Hindlimb muscle (tissue), 1 donor: ENCODE data around the gene SH3YL1. TPM values are rescaled to one million over a fixed set of nuclear protein-coding genes. Genes with fewer than 3 reads are reported as not detected.

Experiments used
- DNase-seq: peaks from one replicate; pipeline ENCODE4 v3.0.0-alpha.2; 2013
- polyA plus RNA-seq: library from polyadenylated mRNA; unstranded; fragments of 120-200 nt; gene quantifications from one replicate; pipeline ENCODE4 v1.2.1, GENCODE V29; 2013; ENCODE audit not compliant: insufficient read length

SH3YL1 gene
- polyA plus RNA-seq, 1 donor = 35.7 TPM

DNA sequence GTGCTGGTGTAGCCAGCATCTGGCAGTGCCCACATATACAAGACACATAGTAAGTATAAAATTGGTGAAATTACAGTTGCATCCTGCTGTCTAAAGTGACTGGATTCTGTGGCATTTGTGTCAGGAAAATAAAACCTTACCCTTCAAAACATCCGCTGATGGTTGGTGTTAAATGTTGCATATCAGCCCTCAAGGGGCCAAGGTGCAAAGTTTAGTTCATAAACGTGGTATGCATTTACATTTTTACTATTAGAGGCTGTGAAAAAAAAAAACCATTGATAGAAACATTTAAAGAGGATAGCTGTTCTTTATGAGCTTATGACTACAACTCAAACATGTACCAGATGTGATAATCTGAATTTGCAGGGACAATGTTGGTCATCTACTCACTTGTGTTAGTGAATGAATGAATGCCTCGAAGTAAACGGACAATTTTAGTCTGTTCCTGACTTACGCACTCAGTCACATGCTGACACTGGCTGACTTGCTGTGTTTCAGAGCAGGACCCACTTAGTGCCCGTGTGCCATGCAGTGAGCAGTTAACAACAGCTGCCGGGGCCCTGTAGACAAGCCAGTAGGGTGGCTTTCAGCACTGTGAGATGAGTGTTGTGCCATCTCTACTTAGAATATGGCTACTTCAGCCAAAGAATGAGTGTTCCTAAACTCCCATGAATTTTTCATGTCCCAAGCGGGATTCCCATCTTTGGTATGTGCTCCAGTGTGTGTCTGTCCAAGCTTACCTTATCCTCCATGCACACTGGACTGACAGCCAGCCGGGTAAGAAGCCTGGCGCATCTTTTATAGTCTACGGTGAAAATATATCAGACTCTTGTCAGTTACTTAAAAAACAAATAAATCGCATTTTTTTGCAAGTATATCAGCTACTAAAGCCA lies 18.8 kb upstream of the SH3YL1 start:
- DNase-seq = no peak

DNA sequence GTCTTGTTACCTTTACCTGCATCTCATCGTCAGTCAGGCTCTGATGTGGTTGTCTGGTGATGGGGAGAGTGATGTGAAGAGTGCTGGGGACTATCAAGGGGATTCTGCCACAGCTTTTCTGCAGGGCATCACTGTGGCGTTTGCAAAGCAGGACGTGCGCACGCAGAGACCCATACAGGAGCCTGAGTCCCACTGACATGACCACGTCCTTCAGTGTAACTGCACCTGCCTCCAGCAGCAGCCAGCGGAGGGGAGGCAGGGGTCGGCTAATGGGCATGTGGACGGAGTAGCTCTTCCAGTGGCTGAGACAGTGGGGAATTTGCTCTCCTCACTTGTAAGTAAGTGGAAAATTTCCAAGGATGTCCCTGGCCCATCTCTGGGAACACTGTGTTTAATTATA lies 17.5 kb upstream of the SH3YL1 start:
- no peak for DNase-seq

DNA sequence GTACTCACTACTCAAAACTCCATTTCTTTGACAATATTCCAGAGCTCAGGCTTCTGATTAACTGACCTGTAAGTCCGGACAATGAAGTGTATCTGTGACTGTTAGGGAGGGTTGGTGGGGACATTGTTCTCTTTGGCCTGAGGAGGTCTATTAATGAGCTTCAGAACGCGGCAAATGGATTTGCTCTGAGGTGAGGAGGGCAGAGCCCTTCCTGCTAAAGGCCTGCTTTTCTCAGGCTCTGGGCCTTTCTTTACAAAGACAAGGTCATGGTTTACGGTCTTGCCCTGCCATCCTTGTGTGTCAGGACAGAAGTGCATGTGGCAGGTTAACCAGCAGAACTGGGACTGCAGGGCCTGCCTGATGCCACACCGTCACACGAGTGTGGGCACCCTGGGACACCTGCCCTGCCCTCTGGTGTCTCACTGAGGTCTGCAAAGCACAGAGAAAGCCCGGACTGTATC lies 16.8 kb upstream of the SH3YL1 start:
- no peak for DNase-seq

DNA sequence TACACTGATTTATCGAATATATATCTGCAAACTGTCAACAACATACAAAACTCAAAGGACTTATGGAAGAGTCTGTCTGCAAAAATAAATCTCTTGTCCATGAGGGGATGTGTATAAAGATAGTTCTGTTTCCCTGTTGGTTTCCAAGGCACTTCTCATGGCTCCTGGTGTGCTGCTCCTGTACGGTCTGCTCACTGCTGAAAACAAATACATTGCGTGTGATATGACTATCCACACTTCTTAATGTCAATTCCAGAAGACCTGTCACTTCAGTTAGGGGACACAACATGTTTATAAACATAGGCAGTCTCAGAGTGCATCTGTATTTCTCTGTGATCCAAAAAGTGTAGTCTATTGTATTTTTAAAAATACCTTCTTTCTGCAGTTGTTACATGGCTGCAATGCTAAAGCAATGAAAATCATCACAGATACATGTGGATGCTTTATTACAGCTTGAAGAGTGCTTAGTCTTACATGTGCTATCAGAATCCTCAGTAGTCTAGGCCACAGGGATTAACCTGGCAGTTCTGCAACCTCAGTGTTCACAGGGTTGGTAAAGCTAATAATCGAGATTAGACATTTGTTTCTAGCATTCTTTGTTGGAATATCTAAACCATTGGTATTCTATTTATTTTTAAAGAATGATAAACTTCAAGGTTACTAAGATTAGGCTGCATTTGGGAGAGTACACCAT lies 16.3 kb upstream of the SH3YL1 start:
- DNase-seq = no peak

DNA sequence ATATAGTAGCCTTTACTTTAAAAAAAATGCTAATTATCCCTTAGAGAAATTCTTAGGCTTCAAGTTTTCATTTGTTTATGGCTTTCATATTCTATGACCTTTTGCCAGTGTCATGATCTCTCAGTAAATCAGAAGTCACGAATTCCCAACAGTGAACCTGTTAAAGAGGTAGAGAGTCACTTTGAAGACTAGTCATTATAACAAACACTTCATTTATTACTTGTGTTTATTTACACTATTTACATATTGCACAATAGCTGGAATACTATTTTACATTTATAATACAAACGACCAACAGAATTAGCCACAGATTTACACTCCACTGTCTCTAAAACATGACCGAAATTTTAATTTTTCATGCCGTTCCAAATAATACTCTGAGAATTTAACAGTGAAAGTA lies 15.5 kb upstream of the SH3YL1 start:
- no peak for DNase-seq

DNA sequence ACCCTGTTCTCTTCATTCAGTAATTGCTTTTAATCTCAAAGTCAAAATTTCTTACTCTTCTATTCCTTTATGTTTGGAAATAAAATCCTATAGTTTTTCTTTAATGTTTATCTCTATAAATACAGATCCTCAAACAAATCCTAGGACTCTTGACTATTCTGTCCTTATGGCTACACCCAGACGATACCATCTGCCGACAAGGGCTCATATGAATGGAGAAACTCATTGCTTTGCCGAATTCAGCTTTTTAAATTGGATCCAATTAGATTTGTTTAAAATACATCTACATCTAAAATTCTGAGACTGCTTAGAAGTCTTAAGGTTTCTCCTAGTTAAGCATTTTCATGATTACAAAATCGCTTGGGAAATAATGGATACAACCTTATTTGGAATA lies 15.1 kb upstream of the SH3YL1 start:
- DNase-seq = no peak

DNA sequence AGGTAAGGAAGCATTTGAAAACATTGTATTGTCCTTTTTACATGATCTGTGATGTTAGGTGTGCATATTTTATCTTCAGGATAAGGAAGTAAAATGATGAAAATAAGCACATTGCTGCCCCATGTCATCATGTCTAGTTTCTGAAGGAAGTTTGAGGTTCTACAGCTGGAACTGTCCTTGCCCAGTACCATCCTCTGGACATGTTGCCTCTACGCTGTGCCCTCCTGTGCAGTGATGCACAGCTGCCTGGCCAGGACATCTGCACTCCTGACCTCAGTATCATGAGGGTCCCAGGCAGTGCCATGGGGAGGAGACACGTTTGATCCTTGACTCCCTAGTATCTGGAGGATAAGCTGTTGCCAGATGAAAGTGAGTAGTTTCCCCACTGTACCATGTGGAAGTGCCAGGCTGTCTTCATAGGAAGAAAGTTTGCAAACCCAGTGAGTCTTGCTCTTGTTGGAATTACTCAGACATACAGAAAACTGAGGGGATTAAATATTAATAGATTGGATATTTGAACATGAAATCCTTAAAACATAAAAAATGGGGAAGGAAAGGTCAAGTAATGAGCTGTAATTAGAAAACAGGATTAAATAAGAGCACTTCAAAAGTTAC lies 14.6 kb upstream of the SH3YL1 start:
- DNase-seq = no peak

DNA sequence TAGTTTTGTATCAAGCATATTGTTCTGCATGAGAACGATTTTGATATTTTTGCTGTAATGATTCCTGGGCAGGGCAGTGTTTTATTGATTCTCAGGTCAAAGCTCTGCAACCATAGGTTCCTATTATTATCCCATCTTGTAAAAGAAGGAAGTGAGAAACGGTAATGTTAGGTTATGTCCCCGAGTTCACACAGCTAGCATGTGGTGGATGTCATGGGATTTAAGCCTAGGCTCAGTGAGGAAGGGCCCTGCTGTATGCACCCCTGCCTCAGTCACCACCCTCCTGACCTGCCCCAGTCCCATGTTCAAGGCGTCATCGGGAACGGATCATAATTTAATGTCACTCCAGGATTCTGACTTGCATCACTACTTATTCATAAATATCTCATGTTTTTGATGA lies 11.6 kb upstream of the SH3YL1 start:
- no peak for DNase-seq

DNA sequence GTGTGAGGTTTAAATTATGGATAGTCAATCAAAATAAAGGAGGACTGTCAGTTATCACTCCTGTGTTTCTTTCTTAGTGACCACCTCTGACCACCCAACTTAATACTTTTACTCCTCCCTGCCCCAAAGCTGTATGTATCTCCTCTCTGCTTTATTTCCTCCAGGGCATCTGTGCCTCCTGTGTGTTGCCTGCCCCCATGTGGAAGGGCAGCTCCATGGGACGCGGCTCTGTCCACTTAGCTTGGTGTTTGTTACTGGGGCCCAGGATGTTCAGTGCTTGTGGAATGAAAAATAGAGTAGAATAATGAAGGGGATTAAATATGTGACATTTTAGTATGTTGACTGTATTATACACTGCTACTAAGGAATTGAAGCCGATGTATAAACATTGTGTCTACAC lies 10.7 kb upstream of the SH3YL1 start:
- no peak for DNase-seq

DNA sequence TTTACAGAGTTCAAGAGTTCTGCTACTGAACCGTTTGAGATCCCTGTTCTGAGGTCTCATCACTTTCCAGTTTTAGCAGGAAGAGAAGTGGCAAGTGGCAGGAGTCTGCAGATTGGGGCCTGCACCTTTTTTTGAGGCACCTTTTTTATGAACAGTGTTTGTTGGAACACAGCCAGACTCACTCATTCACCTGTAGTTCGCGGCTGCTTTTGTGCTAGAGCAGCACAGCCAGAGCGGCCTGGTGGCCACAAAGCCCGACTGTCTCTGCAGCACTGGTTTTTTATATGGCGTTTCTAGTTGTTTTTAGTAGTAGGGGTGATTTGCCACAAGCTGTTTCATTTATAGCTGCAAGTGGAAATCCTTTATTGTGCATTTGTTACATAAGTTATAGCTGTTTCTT lies 9.5 kb upstream of the SH3YL1 start:
- DNase-seq = no peak

DNA sequence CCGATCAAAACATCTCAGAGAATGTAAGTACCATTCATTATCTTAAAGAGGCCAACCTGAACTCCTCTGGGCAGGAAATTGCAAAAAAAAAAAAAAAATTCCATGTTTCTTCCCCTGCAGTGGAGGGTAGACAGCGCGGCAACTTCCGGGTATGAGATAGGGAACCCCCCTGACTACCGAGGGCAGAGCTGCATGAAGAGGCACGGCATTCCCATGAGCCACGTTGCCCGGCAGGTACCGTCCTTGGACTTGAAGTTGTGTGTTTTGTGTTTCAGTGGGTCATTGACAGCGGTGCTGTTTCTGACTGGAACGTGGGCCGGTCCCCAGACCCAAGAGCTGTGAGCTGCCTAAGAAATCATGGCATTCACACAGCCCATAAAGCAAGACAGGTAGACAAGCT lies 8.1 kb upstream of the SH3YL1 start:
- no peak for DNase-seq

DNA sequence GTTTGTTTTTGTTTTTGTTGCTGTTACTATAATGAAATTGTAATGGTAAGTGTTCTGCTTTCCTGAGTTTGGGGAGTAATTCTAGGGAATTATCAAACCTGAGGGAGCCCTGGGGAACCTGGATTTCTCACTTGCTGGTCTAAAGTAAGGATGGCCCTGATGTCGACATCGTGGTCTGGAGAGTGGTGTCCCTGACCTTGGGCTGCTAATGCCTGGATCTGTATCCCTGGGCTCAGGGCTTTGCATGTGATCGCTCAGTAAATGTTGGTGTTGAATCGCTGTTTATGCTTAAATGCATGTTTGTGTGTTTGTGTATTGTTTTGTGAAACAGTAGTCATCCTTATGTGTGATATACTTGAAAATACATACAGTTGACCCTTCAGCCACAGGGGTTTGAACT lies 7.0 kb upstream of the SH3YL1 start:
- DNase-seq = no peak

DNA sequence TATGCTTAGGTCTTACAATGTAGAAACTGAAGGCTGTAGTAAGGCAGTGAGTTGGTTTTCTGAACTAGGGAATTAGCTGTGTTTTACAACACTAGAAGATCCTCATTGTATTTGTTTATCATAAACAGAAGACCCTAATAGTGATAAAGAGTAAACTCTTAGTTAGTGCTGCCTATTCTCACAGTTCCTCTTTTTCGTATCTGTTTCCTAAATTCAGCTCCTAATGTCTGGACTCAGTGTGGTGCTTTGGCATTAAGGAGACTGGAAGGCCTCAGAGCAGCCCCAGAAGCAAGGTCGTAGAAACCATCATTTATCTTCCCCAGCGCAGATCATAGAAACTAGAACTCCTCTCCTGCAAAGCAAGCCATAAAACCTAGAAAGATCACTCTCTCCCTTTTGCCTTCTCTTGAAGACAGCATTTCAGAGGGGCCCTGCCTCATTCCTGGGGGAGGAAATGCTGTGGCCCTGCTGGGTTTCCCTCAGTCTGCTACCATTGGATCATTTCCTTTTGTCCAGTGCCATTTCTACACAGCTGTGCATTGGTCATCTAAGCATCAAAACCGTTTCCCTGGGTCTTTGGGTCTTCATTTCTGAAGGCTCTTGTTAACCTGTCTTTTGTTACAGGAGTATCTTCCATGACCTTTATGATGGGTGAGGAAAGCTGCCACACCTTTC lies 5.7 kb upstream of the SH3YL1 start:
- DNase-seq = no peak

DNA sequence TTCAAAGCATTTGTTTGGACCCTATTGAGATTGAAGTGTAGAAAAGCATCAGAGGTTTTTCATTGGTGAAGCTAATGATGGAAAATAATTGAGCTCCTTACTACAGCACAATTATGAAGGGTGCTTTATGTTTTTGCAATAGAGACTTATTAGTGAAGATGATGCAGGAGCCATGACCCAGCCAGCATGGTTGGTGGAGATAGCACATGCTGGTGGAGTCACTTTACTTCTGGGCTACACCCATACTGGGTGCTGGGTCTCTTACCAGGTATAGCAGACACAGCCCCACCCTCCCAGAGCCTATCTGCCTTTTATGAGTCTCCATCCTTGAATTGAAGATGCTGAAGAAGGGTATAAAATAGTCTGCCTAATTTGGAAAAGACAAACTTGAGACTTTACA lies 4.5 kb upstream of the SH3YL1 start:
- no peak for DNase-seq

DNA sequence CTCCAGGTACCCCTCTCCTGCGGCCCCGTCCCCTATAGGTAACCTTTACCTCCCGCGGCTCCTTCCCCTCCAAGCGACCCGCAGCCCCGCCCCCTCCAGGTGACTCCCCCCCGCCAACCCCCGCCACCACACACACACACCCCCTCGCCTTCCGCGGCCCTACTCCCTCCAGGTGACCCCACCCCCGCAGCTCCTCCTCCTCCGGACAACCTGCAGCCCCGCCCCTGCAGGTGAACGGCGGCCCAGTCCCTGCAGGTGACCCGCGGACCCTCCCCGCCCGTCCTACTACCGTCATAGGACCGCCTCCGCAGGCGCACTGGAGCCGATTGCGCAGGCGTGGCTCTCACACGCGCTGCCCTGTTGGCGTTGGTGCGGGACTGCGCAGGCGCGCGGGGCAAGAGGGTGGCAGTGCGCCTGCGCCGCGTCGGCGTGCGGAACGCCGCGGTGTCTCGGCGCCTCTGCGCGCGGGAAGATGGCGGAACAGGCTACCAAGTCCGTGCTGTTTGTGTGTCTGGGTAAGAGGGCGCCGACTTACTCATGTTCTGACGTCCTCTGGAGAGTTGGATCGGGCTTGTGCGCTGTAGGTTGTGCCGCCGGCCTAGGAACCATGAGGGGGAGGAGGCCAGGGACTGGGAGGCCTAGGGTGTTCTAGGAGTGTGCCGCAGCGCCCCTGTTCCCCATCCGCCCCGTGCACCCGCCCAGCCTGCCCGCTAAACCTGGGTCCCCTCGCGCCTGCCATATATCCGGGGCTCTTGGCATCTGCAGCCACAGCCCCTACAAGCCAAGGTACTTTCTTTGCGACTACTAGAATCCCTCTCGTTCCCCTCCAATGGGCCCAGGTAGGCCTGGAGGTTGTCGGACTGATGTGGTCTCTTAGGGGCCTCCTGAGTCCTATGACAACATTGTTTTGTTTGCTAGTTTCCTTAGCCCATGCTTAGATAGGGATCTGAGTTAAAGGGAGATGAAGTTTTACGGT lies 949 bp upstream of the SH3YL1 start, which contains the start of gene ACP1:
TSS of gene ACP1 (plus strand) at position 455 of the 976 bp plus-strand sequence. CDS start at position 473, 18 bp downstream.
- peak; percentile 99 for DNase-seq

DNA sequence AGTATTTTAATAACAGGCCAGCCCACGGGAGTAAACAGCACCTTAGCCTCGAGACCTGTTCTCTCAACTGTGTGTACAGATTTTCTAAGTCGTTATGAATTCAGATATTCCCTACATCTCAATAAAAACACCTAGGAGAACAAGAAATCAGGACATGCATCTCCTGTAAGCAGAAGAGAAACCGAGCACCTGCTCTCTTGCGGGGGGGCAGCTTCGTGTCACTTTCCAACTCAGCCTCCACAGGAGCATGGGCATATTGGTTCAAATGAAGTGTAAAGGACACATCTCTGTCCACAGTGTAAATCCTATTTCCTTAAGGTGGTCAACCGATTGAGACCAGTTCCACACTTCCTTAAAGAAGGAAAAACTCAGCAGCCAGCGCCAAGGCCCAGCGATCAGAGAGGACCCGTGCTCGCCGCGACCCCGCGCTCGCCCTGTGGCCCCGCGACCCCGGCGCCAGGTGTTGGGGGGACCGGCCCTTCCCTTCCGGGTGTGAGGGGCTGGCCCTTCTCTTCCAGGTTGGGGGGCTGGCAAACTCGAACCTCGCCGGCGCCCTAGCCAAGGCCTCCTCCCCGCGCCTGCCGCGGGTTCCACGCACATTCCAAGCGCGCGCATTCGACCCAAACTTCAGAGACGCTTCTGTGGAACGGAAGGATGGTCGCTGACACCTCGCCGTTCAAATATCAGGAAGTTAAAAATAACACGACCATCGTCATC lies 652 bp downstream of the SH3YL1 start:
- no peak for DNase-seq

DNA sequence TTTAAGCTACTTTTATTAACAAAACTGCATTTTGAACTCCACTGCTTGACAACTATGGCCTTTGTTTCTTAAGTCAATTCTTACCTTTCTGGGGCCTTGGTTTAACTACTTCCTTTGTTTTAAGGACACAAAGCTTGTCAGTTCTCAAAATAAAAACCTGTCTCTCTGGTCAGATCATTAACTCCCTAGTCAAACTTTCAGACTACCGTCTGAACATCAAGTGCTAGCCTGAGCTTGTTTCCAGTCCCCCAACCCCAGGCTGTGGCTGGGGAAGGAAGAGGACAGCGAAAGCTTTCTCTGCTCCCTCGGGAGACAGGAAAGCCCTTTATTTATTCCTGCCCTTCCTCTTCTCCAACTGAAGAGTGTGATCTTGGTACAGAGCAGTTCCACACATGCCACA lies 1.7 kb downstream of the SH3YL1 start:
- no peak for DNase-seq

DNA sequence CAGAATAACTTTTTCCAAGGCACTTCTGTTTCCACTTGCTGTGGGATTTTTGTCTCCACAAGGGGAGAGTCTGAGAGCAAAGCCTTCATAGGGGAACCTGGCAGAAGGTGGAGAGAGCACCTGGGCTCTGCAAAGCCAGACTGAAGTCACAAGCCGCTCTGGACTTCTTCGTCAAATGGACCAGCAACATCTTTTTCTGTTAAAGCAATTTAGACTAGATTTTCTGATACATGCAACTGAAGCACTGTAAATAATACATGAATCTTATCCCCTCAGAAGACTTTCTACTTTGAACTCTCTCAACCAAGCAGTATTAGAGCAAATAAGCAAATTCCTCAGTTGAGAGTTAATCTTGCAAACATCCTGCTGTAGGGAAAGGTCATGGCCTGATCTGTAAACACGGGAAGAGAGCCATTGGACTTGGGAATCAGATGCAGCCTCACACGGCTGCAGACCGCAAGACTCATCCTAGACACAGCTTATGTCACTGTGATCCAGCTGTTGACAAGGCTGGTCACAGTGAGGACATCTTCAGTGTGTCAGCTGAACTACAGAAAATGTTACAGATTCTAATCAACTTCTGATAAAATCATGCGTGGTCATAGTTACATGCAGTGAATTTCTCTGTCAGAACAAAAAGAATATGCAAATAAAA lies 3.2 kb downstream of the SH3YL1 start:
- no peak for DNase-seq

DNA sequence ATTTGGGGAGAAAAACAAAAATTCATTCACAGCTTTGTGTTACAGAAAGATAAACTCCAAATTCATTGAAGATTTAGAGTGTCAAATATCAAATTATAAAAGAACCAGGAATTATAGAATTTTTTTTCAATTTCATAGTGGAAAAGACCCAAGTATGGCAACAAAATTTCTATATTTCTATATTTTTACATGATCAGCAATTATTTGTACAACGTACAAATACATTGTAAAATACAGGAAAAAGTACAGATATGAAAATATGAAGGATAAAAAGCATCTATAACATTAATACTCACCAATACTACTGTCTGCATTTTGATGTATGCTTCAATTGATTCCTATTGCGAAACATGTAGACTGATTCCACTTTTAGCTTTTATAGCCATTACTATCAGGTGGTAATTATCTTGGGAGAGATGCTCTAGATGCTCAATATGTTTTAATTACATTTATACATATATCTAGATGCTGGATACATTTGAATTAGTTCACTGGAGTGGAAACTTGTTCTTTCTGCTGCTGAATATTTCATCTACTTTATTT lies 4.0 kb downstream of the SH3YL1 start:
- DNase-seq = no peak

DNA sequence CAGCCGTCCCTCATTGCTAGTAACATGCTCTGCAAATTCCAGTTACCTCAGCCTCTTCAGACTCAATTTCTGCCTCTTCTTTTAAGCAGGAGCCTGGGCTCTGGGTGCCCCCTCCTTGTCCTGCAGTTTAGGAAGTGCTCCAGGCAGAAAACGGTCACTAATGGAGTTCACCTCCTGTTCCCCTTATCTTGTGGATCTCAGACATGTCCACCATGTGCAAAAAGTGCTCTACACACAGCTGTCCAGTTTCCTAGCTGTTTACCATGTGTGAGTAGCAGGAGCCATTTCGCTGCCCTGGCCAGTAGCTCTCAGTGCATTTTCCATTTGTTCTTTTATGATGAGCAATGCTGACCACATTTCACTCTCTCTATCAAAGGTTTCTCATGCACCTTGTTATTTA lies 4.9 kb downstream of the SH3YL1 start:
- DNase-seq = no peak
